HG03097 (cell line): Measurements from ENCODE around the gene NKTR.

ENCODE experiments used
- ATAC-seq: cut with Tn5 transposase; IDR thresholded peaks from one replicate; pipeline ENCODE4 v1.9.1; 2021; ENCODE audit not compliant: unreplicated experiment, low FRiP score

Gene NKTR

DNA sequence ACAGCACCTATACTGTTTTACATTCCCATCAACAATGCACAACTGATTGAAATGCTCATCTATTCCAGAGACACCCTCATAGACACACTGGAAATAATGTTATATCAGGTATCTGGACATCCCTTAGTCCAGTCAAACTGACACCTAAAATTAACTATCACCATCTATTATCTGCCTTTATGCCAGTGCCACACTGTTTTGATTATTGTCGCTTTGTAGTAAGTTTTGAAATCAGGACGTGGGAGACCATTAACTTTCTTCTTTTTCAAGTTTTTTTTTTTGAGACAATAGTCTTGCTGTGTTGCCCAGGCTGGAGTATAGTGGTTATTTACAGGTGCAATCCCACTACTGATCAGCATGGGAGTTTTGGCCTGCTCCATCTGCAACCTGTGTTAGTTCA, 75.4 kb downstream of the NKTR start:
- ATAC-seq: no peak

DNA sequence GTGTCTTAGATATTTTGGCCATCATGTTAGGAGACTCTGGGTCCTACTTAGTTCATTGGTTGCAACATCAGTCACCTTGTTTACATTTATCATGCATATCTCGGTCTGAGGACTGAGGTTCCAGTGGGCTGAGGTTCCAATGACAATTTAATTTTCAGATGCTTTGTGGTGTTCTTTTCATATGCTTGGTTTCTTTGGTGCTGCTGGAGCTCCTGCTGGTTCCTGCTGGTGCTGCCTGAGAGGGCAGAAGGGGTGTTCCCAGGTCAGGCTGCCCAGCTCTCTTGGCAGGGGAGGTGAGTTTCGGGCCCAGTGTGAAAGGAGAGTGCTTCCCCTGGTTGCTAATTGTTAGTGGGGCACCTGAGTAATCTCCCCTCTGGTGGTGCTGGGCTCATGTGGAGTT, 78.0 kb downstream of the NKTR start:
- ATAC-seq: no peak

GRCh38 chr3:42680271-42680670, 79.8 kb downstream of the NKTR start:
- no peak for ATAC-seq

GRCh38 chr3:42680806-42681205, 80.3 kb downstream of the NKTR start:
- ATAC-seq: no peak

GRCh38 chr3:42681361-42682038, 81.0 kb downstream of the NKTR start:
- no peak for ATAC-seq

DNA sequence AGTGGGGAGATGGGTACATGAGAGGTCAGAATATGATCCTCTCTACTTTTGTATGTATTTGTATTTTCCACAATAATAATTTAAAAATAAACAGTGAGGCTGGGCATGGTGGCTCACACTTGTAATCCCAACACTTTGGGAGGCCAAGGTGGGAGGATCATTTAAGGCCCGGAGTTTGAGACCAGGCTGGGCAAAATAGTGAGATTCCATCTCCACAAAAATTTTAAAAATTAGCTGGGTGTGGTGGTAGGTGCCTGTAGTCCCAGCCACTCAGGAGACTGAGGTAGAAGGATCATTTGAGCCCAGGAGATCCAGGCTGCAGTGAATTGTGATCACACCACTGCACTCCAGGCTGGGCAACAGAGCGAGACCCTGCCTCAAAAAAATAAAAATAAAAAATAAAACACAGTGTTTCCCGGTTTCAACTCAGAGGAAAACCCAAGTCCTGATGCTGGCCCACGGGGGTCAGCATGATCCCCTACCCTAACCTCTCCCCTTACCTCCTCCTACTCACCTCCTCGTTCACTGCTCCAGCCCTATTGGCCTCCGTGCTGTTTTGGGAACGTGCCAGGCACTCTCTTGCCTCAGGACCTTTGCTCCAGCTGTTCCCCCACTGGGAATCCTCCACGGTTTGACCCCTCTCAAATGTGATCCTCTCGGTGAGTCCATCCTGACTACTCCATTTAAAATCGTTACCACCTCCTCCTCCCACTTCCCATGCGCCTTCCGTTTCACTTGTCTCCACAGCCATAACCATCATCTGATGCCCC, 82.0 kb downstream of the NKTR start:
- ATAC-seq: no peak

DNA sequence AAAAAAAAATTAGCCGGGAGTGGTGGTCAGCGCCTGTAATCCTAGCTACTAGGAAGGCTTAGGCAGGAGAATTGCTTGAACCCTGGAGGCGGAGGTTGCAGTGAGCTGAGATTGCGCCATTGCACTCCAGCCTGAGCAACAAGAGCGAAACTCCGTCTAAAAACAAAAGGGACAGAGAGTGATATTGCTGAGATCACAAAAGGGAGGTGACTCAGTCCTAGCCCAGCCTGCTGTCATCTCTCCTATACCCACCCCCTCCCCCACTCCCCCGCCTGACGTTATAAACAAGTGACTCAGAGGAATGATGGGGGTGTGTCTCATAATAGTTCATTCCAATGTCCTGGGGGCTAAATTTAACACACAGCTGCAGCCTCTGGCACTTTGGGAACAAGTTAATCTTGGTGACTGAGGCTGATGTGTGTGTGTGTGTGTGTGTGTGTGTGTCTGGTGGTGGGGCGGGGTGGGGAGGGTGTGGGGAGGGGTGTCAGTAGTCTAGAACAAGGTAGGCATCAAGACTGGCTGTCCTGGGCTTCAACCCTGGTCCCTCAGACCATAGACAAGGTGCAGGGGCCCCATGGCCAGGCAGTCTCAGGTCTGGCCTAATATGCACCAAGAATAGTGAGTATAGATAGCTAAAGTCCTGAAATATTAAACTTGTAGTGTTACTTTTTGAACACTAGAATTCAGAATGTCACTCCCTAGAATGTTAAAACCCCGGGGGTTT, 83.6 kb downstream of the NKTR start:
- no peak for ATAC-seq

DNA sequence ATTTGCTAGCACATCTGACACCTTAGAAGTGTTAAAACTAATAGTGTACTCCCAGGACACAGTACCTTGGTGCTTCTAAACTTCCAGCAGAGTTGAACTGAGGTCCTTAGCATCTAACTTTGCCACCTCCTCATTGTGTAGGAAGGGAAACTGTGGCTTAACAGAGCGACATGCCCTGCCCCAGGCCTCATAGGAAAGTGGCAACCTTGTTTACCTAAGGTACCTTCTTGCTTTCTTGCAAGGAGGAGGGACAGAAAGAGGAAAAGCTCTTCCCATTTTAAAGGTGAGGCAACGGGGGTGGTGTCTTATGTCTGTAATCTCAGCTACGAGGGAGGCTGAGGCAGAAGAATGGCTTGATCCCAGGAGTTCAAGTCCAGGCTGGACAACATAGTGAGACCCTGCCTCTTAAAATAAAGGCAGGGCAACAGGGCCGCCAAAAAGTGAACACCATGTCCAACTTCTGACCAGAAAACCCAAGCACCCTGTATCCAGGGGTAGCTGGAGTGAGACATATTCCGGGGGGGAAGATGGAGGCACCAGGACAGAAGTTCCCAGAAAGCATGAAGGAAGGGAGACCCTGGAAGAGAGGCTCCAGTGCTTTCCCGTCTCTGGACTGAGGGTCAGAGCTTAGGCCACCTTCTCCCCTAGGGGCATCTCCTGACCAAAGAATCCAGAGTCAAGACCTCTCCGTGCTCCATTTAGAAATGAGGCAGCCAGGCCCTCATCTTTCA, 84.3 kb downstream of the NKTR start:
- ATAC-seq: no peak

- ATAC-seq: no peak
Observed at GRCh38 chr3:42685363-42685881, 84.9 kb downstream of the NKTR start, which contains the start of gene KLHL40. KLHL40 (plus strand) TSS chr3:42685537; CDS start chr3:42685619, 82 bp downstream.

DNA sequence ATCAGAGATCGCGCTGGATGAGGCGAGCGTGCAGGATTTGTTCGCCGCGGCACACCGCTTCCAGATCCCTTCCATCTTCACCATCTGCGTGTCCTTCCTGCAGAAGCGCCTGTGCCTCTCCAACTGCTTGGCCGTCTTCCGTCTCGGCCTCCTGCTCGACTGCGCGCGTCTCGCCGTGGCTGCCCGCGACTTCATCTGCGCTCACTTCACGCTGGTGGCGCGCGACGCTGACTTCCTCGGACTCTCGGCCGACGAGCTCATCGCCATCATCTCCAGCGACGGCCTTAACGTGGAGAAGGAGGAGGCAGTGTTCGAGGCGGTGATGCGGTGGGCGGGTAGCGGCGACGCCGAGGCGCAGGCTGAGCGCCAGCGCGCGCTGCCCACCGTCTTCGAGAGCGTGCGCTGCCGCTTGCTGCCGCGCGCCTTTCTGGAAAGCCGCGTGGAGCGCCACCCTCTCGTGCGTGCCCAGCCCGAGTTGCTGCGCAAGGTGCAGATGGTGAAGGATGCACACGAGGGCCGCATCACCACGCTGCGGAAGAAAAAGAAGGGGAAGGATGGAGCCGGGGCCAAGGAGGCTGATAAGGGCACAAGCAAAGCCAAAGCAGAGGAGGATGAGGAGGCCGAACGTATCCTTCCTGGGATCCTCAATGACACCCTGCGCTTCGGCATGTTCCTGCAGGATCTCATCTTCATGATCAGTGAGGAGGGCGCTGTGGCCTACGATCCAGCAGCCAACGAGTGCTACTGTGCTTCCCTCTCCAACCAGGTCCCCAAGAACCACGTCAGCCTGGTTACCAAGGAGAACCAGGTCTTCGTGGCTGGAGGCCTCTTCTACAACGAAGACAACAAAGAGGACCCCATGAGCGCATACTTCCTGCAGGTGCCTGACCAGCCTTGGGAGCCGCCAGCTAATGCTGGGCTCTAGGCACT, 85.7 kb downstream of the NKTR start:
- ATAC-seq: no peak

DNA sequence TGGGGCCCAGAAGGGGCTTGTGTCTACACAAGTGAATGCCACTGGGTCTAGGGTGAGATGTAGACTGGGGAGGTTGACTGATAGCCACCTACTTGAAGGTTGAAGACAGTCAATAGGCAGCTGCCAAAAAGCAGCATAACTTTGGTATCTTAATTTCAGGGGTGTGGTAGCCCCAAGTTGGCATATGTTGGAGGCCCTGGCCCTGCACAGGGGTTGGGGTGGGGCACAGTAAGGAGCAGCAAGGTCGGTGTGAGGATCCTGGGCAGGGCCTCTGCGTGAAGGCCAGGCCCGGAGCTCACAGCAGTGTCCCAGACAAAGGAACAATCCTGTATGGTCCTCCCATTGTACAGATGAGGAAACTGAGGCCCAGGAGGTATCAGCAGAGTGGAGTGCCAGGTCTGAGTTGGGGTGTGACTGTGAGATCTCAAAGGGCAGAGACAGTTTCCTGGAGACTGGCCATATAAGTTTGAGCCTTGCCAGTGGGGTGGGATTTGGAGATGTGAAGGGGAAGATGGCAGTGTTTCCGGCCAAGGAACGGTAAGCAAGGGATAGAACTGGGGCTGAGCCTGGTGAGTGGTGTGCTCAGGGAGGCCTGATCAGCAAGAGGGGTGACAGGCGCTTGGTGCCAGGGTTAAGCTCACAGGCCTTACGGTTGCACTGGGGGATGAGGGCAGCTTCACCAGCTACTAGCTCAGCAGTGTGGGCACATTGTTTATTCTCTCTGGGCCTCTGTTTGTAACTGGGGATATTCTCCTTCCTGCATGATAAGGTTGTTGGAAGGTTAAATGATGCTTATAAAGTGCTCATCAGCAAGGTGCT, 86.6 kb downstream of the NKTR start:
- ATAC-seq: no peak

GRCh38 chr3:42688016-42688415, 87.5 kb downstream of the NKTR start:
- ATAC-seq: no peak

- ATAC-seq: no peak
Observed at GRCh38 chr3:42688487-42689420, 88.3 kb downstream of the NKTR start.

GRCh38 chr3:42689421-42690014, 89.0 kb downstream of the NKTR start:
- no peak for ATAC-seq

- no peak for ATAC-seq
Observed at GRCh38 chr3:42690191-42690590, 89.7 kb downstream of the NKTR start.

- no peak for ATAC-seq
Observed at GRCh38 chr3:42690766-42691680, 90.5 kb downstream of the NKTR start.
